HG03521 (cell line): Measurements from ENCODE around the gene CERS5.

Source experiments
- ATAC-seq: cut with Tn5 transposase; IDR thresholded peaks from one replicate; pipeline ENCODE4 v1.9.1; 2021; ENCODE audit warnings: mild to moderate bottlenecking, moderate library complexity; ENCODE audit not compliant: unreplicated experiment

Gene CERS5

DNA sequence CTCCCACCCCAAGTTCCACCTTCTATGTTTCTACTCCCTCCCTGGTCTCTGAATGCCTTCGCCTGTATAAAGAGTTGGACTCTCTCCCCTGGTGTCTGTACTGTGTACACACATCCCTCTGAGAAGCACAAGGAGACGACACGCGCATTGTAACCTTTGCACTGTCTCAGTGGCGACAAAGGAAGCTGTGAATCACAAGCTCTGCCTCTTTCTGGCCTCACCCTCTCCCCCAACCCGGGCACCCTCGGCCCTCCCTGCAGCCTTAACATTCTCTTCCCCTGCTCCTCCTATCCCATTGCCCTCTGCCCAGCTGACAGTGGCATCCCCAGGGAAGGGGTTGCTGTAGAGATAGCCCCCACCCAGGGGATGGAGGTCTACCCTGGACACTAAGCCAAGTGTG lies 84.5 kb downstream of the CERS5 start:
- no peak for ATAC-seq

- ATAC-seq, result no peak
Observed at GRCh38 chr12:50081096-50081808, 85.9 kb downstream of the CERS5 start.

DNA sequence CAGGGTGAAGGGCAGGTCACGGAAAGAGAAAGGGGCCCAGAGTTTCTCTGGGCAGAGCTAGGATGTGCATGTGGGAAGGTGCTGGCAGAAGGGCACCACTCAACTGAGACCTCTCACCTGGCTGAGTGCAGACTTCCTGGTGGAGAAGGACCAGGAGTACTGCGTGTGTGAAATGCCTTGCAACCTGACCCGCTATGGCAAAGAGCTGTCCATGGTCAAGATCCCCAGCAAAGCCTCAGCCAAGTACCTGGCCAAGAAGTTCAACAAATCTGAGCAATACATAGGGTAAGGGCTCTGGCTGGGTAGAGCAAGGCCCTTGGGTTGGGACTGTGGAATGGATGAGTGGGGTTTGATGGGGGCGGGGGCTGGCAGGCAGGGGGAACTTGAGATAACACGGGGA lies 87.4 kb downstream of the CERS5 start:
- ATAC-seq, result no peak
